GM19025 (cell line): ENCODE measurements around the gene EZH2.
A peak's percentile ranks its signal among the peaks of the same experiment; 100 is the strongest.

ENCODE experiments used
- ATAC-seq: cut with Tn5 transposase; IDR thresholded peaks from one replicate; pipeline ENCODE4 v1.9.1; 2021; ENCODE audit warnings: mild to moderate bottlenecking, low read depth, moderate library complexity; ENCODE audit not compliant: unreplicated experiment

EZH2 gene

GRCh38 chr7:148903504-148903903 is 19.4 kb upstream of the EZH2 start:
- no peak for ATAC-seq

- no peak for ATAC-seq
These were observed 17.1 kb upstream of the EZH2 start for GRCh38 chr7:148901178-148901577.

- no peak for ATAC-seq
These were observed 14.9 kb upstream of the EZH2 start for GRCh38 chr7:148898845-148899484.

- ATAC-seq, result no peak
These were observed 10.5 kb upstream of the EZH2 start for GRCh38 chr7:148894591-148894990.

GRCh38 chr7:148893071-148893470 is 9.0 kb upstream of the EZH2 start:
- ATAC-seq, result no peak

- no peak for ATAC-seq
These were observed 4.2 kb upstream of the EZH2 start for GRCh38 chr7:148888300-148888699.

- ATAC-seq, result no peak
These were observed 2.8 kb upstream of the EZH2 start for GRCh38 chr7:148886844-148887243.

- ATAC-seq, result peak; percentile 88
These were observed 370 bp upstream of the EZH2 start for GRCh38 chr7:148884299-148885022.

- ATAC-seq, result peak; percentile 24
These were observed 634 bp downstream of the EZH2 start for GRCh38 chr7:148883266-148884048.

GRCh38 chr7:148882841-148883265 is 1.2 kb downstream of the EZH2 start:
- ATAC-seq, result no peak

- no peak for ATAC-seq
These were observed 1.9 kb downstream of the EZH2 start for GRCh38 chr7:148882192-148882591.

GRCh38 chr7:148878317-148878716 is 5.8 kb downstream of the EZH2 start:
- no peak for ATAC-seq

GRCh38 chr7:148877517-148877916 is 6.6 kb downstream of the EZH2 start:
- no peak for ATAC-seq

GRCh38 chr7:148872188-148872587 is 11.9 kb downstream of the EZH2 start:
- no peak for ATAC-seq

GRCh38 chr7:148871551-148871950 is 12.5 kb downstream of the EZH2 start:
- no peak for ATAC-seq

GRCh38 chr7:148871030-148871429 is 13.1 kb downstream of the EZH2 start:
- no peak for ATAC-seq

- no peak for ATAC-seq
These were observed 15.8 kb downstream of the EZH2 start for GRCh38 chr7:148868378-148868674.

- no peak for ATAC-seq
These were observed 16.3 kb downstream of the EZH2 start for GRCh38 chr7:148867596-148868377.

- ATAC-seq, result no peak
These were observed 17.7 kb downstream of the EZH2 start for GRCh38 chr7:148866362-148866761.

GRCh38 chr7:148865283-148865682 is 18.8 kb downstream of the EZH2 start:
- no peak for ATAC-seq

- no peak for ATAC-seq
These were observed 20.8 kb downstream of the EZH2 start for GRCh38 chr7:148863324-148863723.
